KG1 (cell line): Measurements from ENCODE around the gene GPN3.
"Not testable (repeated sequence)": the region's sequence is repeated elsewhere in the genome, so short reads cannot be mapped to it uniquely, and the experiment has no call there.

Experiments used
- DNase-seq: peaks from one replicate; lab custom pipeline; 2025; lab: John Stamatoyannopoulos, UW

GPN3 gene

DNA sequence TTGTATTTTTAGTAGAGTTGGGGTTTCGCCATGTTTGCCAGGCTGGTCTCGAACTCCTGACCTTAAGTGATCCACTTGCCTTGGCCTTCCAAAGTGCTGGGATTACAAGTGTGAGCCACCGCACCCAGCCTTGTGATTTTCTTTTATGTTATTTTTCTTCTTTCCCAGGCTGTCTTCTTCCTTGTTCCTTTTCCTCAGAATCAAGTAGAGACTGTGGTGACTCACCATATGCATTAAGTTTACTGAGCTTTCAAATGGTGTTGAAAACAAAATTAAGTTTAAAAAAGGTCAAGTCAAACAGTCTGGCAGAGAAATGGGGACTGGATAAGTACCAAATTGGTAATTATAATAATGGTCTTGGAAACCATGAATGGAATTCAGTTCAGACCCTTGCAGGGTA, 23.6 kb downstream of the GPN3 start:
- DNase-seq = no peak

DNA sequence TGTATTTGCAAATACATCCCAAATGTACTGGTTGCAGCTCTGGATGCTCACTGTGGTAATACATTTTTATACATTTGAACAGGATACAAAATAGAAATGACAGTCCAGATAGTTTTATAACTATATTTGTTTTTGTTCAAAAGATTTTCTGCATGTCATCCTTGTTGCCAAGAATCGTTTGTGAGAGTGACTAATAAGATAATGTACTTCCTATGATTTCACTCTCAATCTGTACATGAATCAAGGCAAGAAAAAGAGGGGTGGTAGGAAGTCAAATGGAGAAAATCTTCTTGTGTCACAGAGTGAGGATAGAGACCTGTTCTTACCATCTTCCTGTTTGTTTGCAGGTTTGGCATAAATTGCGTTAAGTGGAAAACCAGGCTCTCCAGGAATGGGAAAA, 31.8 kb downstream of the GPN3 start:
- DNase-seq = no peak

DNA sequence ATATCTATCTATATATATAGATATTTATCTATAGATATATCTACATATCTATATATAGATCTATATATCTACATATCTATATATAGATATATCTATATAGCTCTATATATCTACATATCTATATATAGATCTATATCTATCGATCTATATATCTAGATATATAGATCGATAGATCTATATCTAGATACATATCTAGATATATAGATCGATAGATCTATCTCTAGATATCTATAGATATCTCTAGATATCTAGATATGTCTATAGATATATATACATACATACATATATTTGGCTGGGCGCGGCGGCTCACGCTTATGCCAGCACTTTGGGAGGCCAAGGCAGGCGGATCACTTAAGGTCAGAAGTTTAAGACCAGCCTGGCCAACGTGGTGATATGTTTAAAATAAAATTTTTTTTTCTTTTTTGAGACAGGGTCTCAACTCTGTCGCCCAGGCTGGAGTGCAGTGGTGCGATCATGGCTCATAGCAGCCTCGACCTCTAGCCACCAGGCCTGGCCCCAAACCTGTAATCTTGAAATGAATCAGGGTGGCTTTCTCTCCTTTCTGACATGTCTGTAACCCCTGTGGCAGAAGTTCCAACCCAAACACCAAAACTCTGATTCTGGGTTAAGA, 36.0 kb downstream of the GPN3 start:
- no peak for DNase-seq

- not testable (repeated sequence) for DNase-seq
Observed at GRCh38 chr12:110429676-110430075, 38.4 kb downstream of the GPN3 start.

- DNase-seq = no peak
Observed at GRCh38 chr12:110426406-110426805, 41.7 kb downstream of the GPN3 start.

GRCh38 chr12:110424237-110424636, 43.8 kb downstream of the GPN3 start:
- DNase-seq = no peak

GRCh38 chr12:110421701-110422100, 46.4 kb downstream of the GPN3 start:
- DNase-seq = no peak

- no peak for DNase-seq
Observed at GRCh38 chr12:110421159-110421661, 46.8 kb downstream of the GPN3 start.

DNA sequence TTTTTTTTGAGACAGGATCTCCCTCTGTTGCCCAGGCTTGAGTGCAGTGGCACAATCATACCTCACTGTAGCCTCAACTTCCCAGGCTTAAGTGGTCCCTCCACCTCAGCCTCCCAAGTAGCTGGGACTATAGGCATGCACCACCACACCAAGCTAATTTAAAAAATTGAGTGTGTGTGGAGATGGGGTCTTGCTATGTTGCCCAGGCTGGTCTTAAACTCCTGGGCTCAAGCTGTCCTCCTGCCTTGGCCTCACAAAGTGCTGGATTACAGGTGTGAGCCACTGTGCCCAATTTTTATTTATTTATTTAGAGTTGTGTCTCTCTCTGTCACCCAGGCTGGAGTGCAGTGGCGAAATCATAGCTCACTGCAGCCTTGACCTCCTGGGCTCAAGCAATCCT, 47.4 kb downstream of the GPN3 start:
- DNase-seq = not testable (repeated sequence)

- DNase-seq = not testable (repeated sequence)
Observed at GRCh38 chr12:110417113-110417512, 50.9 kb downstream of the GPN3 start.

- DNase-seq = not testable (repeated sequence)
Observed at GRCh38 chr12:110410086-110410485, 58.0 kb downstream of the GPN3 start.

DNA sequence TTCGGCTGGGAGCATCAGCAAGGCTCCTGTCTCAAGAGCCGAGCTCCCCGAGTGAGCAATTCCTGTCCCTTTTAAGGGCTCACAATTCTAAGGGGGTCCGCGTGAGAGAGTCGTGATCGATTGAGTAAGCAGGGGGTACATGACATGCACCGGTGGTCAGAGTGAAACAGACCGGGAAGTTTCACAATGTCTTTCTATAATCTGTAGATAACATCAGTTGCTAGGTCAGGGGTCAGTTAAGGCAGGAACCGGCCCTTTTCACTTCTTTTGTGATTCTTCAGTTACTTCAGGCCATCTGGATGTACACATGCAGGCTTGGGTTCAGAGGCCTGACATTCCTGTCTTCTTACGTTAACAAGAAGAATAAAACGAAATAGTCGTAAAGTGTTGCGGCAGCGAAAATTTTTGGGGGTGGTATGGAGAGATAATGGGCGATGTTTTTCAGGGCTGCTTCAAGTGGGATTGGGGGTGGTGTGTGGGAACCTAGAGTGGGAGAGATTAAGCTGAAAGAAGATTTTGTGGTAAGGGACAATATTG, 62.9 kb downstream of the GPN3 start:
- DNase-seq = not testable (repeated sequence)

DNA sequence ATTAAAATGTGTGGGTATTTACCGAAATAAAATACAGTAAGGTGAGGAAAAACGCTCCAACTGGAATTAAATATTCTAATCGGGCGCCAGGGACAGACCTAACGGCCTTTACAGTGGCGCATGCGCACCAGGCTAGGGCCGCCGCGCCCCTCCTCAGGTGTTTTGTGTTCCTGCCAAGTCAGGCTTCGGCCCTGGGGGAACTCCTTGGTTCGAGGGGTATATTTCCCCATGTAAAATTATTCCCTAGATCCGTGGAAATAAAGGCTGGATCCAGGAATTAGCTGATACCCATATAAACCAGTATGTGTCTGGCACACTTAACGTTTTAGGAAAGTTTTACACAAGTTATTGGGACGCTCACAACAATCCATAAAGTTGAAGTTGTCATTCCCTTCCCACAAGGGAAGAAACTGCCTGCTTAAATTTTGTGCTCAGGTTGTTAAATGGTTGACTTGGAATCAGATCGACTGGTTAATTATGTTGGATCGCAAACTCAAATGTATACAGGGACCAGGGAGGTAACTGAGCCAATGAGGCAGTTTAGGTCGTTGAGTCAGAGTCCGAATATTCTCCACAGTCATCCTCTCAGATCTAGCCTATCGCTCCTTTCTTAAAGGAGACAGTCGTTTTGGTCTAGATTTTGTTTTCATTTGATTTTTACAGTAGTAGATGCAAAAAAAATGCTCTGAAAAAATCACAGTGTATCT, 63.9 kb downstream of the GPN3 start:
- peak; percentile 97 for DNase-seq

DNA sequence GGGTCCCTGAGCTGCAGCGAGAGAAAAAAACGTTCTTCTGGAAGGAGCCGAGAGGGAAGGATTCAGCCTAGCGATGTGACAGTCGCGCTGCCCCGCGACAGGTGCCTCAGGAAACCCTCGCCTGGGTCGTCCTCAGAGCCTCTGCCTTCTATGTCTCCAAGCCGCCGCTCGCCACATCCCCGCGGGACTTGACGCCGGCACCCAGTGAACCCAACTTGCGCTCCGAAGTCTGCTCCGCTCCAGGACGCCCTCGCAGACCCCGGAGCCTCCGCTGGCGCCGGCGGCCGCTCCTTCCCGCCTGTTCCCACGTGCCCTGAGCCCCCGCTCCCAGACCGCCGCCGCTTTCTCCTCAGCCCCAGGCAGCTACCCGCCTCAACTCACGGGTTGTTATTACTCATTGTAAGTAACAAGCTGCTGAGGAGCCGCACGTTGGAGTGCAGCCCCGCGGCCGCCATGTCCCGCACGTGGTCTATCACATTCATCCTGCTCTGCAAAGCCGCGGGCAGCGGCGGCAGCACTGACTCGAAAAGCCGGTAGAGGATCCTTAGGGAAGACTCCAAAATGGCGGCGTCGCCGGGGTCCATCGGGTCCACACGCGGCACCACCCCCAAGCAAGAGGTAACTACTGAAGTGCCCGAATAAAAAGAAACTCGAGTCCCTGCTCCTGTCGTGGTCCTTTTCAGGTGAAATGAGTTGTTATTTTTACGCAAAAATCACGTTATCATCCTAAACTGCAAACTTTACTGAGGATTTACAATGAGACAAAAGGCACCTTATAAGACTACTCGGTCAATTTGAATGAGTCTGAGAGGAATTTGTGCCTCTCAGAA, 64.7 kb downstream of the GPN3 start, which contains the start of gene ANAPC7:
TSS of gene ANAPC7 (minus strand) at position 563 of the 830 bp plus-strand sequence. CDS start at position 482, 81 bp downstream.
- peak; percentile 97 for DNase-seq
